GM18858 (cell line): ENCODE results near the gene OR1I1.
A peak's percentile ranks its signal among the peaks of the same experiment; 100 is the strongest.

Source experiments
- ATAC-seq: cut with Tn5 transposase; IDR thresholded peaks from one replicate; pipeline ENCODE4 v1.9.1; 2021; ENCODE audit not compliant: unreplicated experiment

OR1I1 gene

DNA sequence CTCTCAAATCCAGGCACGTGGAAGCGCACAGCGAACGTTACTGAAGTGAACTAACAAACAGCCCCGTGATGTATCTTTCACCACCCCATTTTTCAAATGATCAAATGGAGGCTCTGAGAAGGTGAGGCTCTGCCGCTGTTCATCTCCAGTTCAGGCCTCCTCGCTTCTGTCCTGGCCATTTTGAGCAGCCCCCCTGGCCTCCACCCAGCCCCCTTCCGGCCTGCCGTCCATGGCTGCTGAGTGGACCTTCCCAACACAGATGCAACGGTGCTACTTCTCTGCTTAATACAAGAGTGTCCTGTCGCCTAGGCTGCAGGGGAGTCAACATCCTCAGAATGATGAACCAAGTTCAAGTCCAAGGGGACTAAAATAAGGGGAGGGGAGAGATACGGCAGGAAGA, 34.8 kb downstream of the OR1I1 start:
- no peak for ATAC-seq

DNA sequence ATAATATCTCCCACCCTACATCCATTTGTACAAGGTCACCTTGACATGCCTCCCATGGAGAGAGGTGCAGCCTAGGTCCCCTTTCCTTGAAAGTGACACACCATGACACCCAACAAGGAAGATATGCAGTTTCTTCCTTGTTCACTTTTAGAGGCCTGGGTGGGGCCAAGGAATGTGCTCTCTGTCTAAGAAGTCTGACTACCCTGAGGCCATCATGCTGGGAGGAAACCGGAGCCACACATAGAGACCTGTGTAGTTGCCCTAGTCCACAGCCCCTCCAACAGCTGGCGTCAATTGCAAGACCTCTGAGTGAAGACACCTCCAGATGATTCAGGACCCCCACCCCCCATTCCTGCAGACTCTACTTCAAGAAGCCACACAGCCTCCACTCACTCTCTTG, 36.2 kb downstream of the OR1I1 start:
- ATAC-seq, result no peak

DNA sequence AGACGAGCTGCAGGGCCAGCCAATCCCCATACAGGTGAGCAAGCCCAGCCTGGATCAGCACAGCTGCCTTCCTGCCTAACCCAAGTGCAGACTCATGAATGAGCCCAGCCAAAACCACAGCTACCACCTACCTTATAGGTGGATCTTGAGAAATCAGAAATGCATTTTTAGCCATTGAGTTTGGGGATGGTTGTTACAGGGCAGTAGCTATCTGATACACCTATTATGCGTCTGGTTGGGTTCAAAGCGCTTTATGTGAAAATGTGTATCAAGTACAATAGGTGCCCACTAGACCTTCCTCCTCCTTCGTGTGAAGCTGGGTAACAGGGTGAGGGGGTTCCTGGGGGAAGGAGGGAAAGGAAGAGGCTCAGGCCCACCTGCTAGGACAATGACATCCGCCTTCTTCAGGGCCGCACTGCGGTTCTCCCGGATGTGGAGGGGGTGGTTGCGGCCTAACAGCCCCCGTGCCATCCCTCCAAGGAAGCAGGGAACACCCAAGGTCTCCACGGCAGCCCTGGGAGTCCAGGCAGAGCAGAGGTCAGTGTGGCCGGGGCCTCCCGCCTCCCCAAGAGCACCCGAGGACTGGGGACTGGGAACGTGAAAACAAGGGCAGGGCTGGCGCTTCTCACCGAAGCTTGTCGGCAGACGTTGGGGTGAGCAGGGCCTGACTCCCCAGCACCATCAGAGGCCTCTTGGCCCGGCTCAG, 36.9 kb downstream of the OR1I1 start:
- ATAC-seq, result no peak

DNA sequence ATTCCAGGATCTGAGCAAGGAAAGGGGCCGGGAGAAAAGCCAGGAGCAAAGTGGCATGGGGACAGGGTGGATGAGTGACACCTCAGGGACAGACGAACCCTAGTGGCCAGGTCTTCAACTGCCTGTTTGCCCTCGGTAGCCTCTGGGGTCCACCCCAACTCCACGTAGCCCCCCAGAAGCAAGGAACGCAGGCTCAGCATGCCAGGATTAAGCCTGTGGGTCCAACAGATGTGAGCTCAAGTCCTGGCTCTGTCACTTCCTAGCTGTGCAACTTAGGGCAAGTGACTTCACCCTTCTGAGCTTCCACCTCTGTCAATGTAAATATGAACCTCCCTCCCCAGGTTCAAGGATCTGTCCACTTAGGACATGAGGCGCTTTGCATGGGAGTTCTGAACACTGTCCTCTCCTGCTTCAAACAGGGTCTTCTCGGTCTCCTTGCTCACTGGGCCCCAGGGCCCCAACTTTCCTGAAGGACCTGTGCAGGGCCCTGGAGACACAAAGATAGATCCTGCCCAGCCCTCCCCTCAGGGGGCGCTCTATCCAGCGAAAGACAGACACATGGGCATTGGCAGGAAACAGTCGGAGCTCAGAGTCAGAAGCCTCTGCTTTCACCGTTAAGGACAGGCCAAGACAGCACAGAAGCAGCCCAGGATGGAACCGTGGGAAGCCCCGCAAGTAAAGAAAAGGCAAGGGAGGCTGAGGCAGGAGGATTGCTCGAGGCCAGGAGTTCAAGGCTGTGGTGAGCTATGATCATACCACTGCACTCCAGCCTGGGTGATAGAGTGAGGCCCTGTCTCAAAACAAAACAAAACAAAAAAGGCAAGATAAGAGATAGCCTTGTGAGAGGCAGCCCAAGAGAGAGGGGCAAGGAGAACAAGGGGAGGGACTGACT, 38.4 kb downstream of the OR1I1 start:
- ATAC-seq, result no peak

DNA sequence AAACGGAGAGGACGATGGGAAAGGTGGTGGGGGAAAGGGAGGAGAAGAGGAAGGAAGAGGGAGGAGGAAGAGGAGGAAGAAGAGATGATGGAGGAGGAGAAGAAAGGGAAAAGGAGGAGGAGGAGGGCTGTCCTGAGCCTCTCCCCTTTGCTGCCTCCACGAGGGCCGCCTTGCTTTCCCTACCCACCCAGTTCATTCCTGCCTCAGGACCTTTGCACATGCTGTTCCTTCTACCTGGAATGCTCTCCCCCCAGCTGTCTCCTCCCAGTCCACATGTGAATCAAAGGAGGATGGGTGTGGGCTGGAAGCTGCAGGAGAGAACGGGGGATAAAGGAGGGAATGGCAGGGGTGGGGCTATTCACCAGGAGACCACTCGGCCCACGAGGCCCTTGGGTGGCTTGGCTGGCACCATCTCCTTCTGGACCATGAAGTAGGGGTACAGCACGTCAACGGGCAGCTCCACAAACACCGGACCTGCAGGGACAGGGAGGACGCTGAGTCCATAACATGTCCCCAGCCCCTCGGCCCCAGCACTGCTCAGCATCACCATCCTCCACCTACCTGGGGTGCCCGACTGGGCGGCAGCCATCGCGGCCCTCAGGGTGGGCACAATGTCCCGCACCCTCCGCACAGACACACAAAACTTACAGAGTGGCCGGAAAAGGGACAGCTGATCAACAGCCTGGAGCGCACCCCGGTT, 40.5 kb downstream of the OR1I1 start:
- no peak for ATAC-seq

DNA sequence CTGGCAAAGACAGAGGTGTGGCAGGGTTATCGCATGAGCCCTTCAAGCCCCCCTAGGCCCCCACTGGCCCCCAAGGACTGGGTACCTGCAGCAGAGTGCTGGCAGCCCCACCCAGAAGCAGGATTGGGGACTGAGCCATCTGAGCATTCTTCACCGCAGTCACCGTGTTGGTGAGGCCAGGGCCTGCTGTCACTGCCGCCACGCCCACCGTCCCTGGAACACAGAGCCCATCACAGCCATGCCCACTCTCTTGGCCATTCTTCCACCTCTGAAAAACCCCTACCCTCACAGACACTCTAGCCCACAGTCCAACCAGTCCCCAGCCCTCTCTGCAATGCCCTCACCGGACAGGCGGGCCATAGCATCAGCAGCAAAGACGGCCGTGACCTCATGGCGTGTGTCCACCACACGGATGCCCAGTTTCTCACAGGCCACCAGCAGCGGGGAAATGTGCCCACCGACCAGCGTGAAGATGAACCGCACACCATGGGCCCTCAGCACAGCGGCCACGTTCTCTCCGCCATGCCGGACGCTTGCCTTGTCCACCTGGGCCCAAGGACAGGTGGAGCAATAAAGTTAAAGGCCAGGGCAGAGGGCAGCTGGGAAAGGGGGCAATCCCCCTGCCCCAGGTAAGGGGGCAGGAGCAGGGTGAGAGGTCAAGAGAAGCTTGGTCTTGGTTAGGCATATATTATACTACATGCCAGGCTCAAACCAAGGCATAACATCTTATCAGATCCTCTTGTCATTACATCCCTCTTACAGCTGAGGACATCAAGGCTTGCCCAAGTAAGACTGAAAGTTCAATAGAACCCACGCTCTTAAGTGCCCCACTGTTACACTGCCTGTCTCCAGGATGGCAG, 41.2 kb downstream of the OR1I1 start:
- ATAC-seq, result no peak

DNA sequence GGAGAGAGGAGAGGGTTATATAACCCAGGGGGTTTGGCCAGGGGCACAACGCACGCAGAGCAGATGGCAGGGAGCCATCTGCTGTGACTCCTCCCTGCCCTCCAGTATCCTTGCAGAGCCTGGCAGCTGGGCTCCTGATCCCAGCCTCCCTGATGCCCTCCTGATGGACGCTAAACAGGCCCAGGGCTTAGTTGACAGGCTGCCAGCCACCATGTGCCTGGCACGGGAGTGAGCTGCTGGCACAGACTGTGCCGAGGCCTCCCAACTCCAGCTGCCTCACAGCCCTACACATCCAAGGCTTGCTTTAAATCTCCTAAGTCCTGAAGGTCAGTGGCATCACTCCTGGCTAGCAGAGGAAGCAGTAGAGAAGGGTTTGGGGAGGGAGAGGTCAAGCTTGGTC, 41.9 kb downstream of the OR1I1 start:
- no peak for ATAC-seq

DNA sequence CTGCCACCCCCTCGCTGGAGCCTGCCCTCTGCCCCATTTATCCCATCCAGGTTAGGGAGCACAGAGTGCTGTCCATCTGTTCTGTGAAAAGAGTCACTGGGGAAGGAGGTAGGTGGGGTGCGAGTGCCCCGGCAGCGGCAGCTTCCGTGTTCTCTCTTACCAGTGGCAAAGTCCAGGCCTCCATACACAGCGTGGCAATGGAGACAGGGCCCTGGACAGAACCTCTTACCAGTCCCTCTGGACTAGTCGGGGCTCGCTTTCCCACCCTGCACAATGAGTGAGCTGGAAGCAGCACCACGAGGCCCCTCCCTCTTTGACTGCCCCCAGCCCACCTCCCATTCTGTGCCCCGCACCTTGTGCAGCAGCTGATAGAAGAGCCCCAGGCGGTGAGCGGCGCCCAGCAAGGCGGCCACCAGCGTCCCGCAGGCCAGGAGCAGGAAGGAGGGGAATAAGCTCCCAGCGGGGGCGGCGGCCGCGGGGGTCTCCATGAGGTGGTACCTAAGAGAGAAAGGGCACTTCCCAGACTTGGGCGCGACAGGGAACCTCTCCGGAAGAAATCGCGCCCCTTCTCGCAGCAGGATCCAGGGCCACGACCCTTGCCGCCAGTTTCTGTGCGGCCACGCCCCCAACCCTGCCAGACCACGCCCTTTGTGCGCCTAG, 42.7 kb downstream of the OR1I1 start:
- ATAC-seq, result no peak

DNA sequence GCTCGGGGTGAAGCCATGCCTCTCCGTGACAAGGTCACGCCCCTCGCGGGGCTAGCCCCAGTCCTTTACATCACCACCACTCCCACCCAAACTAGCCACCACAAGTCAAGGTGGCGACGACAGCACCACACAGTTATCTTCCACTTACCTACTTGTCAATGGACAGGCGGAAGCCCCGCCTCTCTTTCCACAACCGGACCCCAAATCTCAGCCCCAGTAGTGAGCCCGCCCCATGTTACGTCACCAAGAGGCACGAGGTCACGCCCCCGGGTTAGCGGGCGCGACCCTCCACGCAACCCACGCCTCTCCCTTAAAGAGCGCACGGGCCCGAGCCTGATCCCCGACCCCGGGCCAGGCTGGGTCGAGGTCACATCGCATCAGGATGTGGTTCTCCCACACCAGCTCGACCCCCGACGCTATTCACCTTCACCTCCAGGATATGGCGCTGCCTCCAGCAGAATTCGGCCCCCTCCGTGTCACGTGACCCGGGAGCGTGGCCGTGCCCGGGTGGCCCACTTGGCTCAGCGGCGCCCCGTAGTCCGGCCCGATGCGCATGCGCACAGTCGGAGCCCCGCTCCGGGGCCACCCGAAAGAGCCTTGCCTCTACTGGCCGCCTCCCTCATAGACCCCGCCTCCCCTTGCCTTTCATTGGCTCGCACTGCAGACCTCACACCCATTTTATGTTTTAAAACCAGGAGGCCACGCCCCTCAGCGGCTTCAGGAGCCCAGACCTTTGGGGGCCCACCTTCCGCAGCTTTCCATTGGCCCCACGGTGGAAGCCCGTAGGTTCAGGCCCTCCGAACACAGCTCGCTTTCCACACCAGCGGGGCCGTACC, 43.4 kb downstream of the OR1I1 start:
- peak; percentile 77 for ATAC-seq

DNA sequence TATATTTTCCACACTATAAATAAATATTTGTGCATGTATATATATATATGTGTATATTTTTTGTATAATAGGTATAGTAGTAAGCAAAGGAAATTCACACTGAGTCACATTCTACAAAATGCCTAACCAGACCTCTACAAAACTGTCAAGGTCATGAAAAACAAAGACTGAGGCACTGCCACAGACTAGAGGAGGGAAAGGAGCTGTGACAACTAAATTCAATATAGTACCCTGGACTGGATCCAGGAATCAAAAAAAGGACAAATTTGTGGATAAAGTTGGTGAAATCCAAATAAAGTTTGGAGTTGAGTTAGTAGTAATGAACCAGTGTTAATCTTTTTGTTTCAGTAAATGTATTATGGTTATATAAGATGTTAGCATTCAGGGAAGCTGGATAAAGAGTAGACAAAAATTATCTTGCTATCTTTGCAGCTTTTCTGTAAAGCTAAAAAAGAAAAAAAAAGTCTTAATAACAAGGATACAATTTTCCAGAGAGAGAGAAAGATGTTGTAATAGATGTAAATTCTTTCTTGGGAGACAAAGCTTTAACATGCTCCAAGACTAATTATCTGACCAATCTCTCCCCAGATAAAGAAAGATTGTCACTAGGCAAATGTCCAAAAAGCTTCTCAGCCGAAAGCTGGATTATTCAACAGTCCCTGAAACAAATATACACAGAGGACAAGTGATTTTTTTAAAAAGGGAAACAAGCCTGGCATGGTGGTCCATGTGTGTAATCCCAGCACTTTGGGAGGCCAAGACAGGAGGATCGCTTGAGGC, 44.3 kb downstream of the OR1I1 start:
- no peak for ATAC-seq

DNA sequence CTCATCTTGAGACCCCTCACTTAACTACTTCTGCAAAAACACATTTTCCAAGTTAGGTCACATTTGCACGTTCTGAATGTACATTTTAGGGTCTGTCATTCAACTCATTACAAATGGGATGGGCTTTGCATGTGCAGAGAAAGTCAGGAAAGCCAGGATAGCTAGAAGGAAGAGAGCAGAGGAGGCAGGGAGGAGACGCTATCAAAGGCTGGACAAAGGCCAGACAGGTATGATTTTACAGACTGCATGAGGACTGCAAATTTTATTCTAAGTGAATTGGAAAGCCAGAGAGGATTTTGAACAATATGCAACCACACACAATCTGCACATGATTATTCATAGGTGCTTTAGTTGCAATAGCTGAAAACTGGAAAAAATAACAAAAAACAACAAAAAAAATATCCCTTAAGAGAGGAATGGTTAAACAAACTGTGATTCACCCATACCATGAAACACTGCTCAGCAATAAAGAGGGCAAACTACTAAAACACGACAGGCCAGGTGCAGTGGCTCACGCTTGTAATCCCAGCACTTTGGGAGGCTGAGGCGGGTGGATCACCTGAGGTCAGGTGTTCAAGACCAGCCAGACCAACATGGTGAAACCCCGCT, 46.3 kb downstream of the OR1I1 start:
- ATAC-seq, result no peak

DNA sequence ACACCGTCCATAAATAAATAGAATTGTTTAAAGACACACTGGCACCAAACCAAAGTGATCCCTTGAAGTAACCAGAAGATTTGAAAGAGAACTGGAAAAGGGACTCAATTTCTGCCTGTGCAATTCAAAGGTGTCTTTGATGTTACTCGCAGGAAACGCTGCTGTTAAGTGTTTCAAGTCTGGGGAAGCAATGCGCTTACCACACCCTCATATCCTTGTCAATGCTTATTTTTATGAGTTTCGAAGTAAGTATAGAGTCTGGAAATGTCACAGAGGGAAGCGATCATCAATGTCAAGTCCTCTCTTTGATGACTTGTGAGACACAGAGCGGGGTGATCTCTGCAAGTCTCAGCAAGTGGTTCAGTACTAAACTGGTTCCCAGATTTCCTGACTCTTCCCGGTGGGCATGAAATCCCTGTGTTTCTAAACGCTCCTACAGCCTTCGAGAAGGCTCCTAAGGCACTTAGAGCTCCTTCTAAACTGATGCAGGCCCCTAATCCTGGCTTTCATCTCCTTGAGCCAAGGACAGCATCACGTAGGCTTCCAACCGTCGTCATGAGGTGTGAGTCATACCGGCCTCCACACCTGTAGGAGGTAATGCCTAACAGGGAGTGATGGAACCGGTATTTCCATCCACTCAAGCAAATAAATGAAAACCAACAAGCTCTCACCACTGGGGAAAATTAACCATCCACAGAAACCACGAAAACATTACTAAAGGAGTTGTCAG, 48.0 kb downstream of the OR1I1 start:
- no peak for ATAC-seq

DNA sequence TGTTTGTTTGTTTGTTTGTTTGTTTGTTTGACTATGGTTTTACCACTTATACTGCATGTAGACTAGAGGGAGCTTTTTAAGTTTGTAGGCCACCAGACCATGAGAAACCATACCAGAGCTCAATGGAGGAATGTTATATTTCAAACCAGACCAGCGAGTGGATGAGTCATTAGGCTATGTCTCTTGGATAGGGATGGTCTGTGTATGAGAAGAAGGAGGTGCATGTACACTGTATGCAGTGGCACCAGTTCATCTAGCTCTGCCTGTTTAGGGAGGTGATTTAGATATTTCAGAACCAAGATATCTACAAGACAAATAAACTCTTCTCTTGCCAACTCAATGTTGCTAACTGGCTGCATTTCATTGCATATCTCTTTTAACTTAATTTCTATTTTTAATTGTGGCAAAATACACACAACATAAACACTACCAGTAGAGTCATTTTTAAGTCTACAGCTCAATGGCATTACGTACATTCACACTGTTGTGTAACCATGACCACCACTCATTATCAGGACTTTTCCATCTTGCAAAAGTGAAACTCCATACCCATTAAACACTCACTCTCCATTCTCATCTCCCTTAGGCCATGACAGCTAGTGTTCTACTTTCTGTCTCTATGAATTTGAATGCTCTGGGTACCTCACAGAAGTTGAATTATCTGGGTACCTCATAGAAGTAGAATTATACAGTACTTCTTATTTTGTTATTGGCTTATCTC, 54.4 kb downstream of the OR1I1 start:
- no peak for ATAC-seq

DNA sequence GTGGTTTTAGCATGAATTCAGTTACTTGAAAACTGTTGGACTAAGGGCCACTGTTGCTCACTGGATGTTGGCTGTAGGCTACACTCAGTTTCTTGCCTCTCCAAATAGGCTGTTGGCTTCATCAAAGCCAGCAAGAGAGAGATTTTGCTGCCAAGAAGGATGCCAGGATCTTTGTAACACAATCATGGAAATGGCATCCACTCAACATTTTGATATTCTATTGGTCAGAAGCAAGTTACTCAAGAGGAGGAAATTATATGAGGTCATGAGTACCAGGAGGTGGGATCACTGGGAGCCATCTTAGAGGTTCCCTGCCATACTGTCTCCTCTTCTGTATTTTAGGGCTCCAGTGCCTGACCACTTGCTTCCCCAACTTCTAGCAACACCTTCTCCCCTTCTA, 55.8 kb downstream of the OR1I1 start:
- ATAC-seq, result no peak

DNA sequence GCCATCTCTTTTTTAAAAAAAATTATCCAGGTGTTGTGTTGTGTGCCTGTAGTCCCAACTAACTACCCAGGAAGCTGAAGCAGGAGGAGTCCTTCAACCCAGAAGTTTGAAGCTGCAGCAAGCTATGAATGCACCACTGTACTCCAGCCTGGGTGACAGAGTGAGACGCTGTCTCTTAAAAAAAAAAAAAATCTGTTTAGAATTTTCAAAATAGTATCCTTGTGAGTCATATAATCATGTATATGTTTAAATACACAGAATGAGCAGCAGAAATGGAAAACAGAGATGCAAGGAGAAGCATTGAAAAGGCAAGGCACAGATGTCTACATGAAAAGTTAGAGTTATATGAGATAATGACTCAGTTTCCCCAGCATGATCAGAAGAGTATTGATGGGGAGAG, 56.4 kb downstream of the OR1I1 start:
- ATAC-seq, result no peak

DNA sequence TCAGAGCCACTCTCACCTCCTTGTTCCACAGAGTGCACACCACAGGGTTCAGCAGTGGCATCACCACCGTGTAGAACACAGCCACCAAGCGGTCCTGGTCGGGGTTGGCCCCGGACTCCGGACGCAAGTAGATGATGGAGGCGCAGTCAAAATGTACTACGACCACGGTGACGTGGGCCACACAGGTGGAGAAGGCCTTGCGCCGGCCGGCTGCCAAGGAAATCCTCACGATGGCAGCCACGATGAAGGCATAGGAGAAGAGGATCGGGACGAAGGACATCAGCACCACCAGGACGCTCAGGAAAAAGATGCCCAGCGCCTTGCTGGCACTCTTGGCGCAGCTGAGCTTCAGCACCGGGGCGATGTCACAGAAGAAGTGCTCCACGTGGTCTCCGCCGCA, 59.1 kb downstream of the OR1I1 start:
- no peak for ATAC-seq

DNA sequence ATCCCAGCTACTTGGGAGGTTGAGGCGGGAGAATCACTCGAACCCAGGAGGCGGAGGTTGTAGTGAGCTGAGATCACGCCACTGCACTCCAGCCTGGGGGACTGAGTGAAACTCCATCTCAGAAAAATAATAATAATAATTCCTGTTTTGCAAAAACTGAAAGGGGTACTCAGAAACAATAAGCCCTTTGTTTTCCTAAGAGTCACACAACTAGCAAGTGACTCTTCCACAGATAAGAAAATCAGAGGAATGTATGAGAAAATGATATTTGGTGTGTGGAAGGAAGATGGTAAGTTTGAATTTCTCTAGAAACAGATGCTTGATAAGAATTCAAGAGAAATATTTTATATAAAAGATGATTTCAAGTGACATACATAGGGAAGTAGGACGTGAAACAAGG, 60.3 kb downstream of the OR1I1 start:
- no peak for ATAC-seq
